Left renal pelvis (tissue), 4 donors: ENCODE measurements around the gene GLIS1. TPM values are rescaled to one million over a fixed set of nuclear protein-coding genes. Genes with fewer than 3 reads are reported as not detected.
"Not testable (repeated sequence)": the region's sequence is repeated elsewhere in the genome, so short reads cannot be mapped to it uniquely, and the experiment has no call there.

Experiments
- DNase-seq, 4 donors: peaks; one replicate each; pipeline ENCODE4 v3.0.0-alpha.2; 2013; ENCODE audit warnings: low read depth in 4 of 4, low spot score in 3 of 4
- polyA plus RNA-seq, 4 donors: library from polyadenylated mRNA; unstranded; fragments of 120-200 nt; gene quantifications; one replicate each; pipeline ENCODE4 v1.2.1, GENCODE V29; 2013; ENCODE audit not compliant: insufficient read length in 4 of 4

Gene GLIS1
- polyA plus RNA-seq, 4 donors: 0.29 to 3.1 (median 2.3) TPM

GRCh38 chr1:53656747-53657530, 82.0 kb downstream of the GLIS1 start:
- no peak for DNase-seq

DNA sequence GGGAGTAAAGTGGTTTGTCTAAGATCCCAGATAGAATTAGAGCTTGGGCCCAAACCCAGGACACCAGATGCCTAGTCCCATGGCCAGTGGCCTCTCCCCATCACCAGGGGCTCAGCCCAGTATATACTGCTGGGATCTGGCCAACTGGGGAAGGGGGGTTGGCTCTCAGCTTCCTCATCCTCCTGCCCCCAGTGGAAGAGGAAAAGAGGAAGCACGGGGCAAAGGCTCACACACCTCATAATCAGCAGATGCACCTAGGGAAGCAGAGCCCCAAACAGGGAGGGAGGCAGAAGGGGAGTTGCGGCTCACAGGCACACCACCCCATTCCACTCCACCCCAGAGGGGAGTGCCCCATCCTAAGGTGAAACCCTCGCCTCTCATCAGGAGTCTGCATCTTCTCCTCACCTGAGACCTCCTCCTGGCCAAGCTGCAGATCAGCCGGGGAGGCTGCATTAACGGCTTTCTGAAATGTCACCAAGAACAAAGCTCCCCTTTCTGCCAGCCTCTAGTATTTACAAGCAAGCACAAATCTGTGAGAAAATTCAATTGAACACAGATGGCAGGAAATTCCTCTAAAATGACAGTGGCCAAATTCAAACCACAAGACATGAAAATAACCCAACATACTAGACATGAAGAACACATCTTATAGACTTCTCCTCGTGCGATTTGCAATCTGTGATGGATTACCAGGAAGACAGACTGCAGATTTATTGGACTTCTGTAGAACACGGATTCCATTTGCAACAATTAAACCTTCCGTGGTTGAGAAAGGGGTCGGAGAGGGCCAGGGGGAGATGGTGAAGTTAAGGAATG, 82.8 kb downstream of the GLIS1 start:
- DNase-seq: no peak

GRCh38 chr1:53654216-53655210, 84.5 kb downstream of the GLIS1 start:
- DNase-seq: no peak

- DNase-seq: no peak
These were observed 85.3 kb downstream of the GLIS1 start for GRCh38 chr1:53653631-53654030.

DNA sequence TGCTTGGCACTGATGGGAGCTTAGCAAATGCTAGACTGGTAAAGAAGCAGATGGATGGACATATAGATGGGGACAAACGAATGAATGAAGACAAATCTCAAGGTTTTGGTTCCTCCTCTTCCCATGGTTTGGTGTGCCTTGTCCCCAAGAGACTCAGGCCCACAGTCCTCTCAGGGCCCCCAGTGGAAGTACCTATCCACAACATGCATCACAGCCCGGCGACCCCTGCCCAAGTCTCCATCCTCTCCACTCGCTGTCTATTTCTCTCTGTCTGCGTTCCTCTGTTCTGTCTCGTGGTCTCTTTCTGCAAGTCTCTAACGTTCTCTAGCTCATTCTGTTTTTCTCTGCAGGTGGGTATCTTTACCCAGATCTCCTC, 85.8 kb downstream of the GLIS1 start:
- DNase-seq: no peak

GRCh38 chr1:53652441-53653199, 86.3 kb downstream of the GLIS1 start:
- no peak for DNase-seq

- no peak for DNase-seq
These were observed 87.6 kb downstream of the GLIS1 start for GRCh38 chr1:53651356-53651755.

DNA sequence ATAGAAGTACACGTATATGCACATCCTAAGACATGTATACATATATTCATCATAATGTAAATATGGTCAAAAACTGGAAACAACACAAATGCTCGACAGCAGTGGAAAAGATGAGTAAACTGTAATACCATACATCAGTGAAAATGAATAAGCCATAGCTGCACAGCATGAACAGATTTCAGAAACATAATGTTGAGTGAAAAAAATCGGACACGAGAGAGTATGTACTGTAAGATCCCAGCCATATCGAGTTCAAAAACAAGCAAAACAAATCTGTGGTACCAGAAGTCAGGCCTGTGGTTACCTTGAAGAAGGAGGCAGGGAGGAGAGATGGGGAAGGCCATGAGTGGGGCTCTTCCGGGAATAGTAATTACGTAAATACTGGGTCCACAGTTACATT, 90.4 kb downstream of the GLIS1 start:
- no peak for DNase-seq

DNA sequence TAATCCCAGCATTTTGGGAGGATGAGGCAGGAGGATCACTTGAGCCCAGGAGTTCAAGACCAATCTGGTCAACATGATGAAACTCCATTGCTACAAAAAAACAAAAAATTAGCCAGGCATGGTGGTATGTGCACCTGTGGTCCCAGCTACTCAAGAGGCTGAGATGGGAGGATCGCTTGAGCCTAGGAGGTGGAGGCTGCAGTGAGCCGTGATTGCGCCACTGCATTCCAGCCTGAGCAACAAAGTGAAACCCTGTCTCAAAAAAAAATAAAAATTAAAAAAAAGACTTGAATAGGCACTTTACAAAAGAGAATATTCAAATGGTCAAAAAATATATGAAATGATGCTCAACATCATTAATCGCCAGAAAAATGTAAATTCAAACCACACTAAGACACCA, 91.0 kb downstream of the GLIS1 start:
- DNase-seq: not testable (repeated sequence)

GRCh38 chr1:53646732-53647131, 92.2 kb downstream of the GLIS1 start:
- no peak for DNase-seq

DNA sequence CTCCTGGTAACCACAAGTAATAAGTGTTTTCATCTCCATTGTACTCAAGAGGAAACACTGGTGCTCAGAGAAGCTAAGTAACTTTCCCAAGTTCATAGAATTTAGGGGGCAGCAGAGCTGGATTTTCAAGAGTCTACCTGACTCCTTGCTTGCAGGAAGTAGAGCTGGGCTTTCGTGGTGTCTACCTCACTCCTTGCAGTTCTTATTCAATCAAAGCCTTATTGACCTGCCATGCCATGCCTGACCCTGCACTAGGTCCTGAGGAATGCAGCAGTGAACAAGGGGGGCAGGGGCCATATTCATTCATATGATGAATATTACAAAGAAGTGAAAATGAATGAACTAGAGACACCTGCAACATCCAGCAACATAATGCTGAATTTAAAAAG, 93.3 kb downstream of the GLIS1 start:
- no peak for DNase-seq

DNA sequence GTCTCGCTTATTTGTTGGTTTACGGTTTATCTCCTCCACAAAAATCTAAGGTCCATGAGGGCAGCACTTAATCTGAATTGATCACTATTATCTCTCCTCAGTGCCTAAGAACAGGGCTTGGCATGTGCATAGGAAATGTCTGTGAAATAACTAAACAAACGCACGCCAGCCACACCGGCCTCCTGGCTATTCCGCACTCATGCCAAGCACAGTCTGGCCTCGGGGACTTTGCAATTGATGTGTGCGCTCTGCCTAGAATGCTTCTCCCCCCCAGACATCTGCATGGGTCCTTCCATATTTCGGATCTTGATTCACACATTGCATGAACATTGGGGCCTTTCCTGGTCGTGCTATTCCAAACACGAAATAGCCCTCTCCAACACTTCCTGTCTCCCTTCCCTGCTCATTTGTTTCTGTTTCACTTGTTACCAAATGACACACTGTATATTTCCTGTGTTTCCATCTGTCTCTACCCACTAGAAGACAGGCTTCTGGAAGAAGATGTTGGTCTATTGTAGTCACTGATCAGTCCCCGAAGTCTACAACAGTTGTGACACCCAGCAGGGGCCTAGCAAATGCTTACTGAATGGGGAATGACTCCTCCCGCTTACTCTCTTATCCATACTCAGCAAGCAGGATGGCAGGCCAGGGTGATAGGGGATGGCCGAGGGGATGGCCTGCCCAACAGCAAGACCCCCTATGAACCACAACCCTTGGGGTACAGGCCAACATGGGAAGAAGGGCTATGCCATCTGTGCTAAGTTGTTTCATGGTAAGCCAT, 93.9 kb downstream of the GLIS1 start:
- no peak for DNase-seq

DNA sequence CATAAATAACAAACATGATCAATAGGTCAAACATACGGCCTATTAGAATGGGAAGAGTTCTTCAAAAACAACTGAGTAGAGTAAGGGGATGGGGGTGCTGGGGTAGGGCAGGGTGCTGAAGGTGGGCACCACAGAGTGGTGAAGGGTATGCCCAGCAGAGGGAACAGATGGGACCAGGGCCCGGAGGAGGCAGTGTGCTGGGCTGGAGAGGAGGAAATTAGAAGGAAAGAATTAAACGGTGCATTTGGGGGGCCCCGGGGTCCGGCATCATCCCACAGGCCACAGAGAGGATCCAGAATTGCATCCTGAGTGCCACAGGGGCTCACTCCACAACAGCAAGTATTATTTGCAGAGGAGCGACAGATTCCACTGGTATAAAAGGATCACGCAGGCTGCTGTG, 94.5 kb downstream of the GLIS1 start:
- no peak for DNase-seq

DNA sequence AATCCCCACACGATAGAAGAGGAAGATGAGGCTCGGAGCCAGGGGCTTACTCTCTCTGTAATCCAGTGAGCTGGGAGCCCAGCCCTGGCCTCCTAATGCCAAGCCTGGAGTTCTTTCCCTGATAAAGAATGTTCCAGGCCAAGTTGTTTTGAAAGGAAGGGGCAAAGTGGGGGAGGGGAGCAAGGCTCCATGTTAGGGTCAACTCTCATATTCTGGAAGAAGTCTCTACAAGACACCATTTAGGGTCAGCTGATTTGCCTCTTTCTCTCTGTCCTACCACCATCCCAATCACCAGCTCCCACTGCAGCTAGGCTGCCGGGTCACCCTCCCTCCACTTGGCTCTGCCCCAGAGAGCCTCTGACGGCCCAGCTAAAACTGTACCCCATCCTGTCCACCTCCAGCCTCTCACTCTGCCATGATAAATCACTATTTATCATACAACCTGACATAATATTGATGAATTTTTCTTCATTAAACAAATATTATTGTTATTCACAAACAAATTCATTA, 95.0 kb downstream of the GLIS1 start:
- DNase-seq: no peak

GRCh38 chr1:53643041-53643880, 95.7 kb downstream of the GLIS1 start:
- peak; percentile 28 to 56 (median 36) for DNase-seq

DNA sequence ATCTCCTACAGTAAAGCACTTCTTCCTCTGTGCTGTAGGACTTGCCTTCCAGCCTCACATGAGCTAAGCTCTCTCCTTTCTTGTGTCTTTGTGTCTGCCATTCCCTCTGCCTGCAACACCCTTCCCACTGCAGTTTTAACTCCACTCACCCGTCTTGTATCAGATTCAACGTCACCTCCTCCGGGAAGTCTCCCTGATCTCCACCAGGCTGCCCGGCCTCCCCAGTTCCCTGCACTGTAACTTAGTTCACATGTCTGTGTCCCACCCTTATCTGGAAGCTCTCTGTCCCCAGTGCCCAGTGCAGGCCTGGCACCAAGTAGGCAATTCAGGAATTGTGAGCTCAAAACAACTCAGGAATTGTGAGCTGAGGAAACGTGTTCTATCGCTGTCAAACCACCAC, 96.4 kb downstream of the GLIS1 start:
- DNase-seq: no peak

DNA sequence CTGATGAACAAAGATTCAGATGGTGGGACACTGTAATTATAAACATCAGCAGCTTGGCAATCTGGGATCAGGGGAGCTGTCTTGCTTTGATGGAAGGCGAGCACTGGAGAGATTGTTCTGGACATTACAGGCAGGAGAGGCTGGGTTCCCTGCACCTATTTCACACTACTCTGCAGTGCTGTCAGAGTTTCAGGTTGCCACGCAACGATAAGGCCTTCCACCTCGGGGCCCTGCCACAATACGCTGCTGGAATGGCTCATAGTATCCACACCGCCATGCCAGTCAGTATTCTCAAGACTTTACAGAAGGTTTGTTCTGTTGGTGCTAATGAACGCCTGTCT, 96.8 kb downstream of the GLIS1 start:
- DNase-seq: no peak

DNA sequence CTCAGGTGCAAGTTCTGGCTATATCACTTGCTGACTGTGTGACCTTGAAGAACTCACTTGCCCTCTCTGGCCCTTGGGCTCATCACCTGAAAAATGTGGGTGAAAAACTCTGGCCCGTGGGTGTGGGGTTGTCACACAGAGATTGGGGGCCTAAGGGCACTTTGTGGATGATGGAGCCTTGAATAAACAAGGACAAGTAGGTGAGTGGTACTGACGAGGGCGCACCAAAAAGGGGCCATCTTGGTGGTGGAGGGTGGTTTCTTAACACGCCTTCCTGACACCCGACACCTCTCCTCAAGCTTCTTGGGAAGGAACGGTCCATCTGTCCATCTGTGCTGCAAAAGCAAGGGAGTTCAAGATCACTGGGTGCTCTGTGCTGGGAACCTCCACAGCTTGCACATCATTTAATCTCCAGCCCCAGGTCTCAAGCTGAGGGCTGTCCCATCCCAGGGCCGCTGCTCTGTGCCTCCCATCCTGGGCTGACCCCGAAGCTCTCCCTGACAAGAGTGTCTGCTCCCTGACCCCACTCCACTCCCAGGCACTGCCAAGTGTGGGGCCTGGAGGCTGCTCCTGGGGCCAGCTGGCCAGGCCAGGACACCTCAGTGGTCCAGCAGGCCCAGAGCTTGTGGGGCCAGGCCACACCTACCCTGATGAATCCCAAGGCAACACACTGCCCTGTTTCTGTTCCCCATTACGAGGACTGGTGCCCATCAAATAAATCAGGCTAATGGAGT, 97.3 kb downstream of the GLIS1 start:
- DNase-seq: no peak
